SK-N-MC (cell line): ENCODE measurements around the gene PPP4R3A.
"Not testable (repeated sequence)": the region's sequence is repeated elsewhere in the genome, so short reads cannot be mapped to it uniquely, and the experiment has no call there.

ENCODE experiments used
- EZH2 ChIP-seq: fragments of 200-600 bp; sonication (generic); IDR thresholded peaks from one replicate; pipeline ENCODE4 v1.6.1; 2017; ENCODE audit warnings: antibody characterized with exemption
- POLR2AphosphoS5 ChIP-seq: IDR thresholded peaks from 2 replicates; pipeline ENCODE4 v1.6.1; 2012; ENCODE audit warnings: mild to moderate bottlenecking, low read depth, low read length, borderline replicate concordance

GRCh38 chr14:91425531-91425944 lies 84.6 kb downstream of the PPP4R3A start:
- TF ChIP-seq EZH2, POLR2AphosphoS5: not testable (repeated sequence)
